Measurements from ENCODE around the gene ATP6V1B1.

ATP6V1B1 gene

DNA sequence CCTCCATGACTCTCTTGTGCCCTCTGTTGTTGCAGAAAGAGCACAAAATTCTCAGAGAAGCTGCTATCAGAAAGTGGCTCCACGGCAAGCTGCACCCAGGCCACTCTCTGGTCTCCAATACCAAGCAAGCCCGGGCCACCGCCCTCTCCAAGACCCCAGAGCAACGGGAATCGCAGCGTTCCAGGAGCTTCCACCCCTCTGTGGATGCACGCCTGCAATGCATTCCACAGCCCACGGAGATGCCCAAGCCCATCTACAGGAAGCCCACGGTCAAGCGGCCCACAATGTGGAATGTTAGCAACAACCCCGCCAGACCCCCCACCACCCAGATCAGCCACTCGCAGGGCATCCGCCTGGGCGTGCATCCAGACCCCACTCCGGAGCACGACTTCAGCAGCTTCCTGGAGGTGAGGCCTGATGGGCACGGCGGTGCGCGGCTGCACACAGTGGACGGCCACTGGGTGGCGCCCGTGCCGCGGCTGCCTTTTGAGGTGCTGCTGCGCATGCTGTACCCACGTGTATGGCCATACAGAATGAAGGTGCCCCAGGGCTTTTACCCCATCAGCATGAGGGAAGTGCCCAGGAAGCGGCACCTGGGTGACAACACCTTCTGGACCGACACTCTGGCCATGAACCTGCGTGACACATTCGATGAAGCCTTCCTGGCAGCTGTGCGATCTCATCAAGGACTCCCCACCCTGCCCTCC lies 49.0 kb downstream of the ATP6V1B1 start:
- Histone ChIP-seq H3K79me2 (ENCODE audit: insufficient read depth, low read length) (no peaks in the 10 kb centered on the region), H3K36me3 (ENCODE audit: insufficient read depth, low read length) (peaks cover 44% of the 10 kb centered on the region), H3K9me2 (ENCODE audit: low read depth, low read length) (no peaks in the 10 kb centered on the region), H4K20me1 (ENCODE audit: insufficient read depth, low read length) (no peaks in the 10 kb centered on the region), H3K4me1 (ENCODE audit: insufficient read depth, low read length, severe bottlenecking) (peaks cover 6% of the 10 kb centered on the region), H3K4me3 (ENCODE audit: low read depth, low read length, poor library complexity, severe bottlenecking) (no peak overlapping the region), H3K4me2 (ENCODE audit: low read length) (no peak overlapping the region; the same call in 1 of the 2 replicates), H3K9me3 (ENCODE audit: low read length) (no peaks in the 10 kb centered on the region), H3K27ac (ENCODE audit: low read depth, low read length, poor library complexity, severe bottlenecking) (no peak overlapping the region), H3K27me3 (ENCODE audit: insufficient read depth, low read length) (no peaks in the 10 kb centered on the region), H3K9ac (ENCODE audit: low read length) (no peak overlapping the region), H2AFZ (ENCODE audit: low read length) (no peak overlapping the region), H3F3A (ENCODE audit: insufficient read depth, low read length) (no peaks in the 10 kb centered on the region)
- TF ChIP-seq EZH2 (IDR thresholded peaks at IDR 0.05; ENCODE audit: borderline replicate concordance, low read length) = no peak
- TF ChIP-seq, protein P1, sequence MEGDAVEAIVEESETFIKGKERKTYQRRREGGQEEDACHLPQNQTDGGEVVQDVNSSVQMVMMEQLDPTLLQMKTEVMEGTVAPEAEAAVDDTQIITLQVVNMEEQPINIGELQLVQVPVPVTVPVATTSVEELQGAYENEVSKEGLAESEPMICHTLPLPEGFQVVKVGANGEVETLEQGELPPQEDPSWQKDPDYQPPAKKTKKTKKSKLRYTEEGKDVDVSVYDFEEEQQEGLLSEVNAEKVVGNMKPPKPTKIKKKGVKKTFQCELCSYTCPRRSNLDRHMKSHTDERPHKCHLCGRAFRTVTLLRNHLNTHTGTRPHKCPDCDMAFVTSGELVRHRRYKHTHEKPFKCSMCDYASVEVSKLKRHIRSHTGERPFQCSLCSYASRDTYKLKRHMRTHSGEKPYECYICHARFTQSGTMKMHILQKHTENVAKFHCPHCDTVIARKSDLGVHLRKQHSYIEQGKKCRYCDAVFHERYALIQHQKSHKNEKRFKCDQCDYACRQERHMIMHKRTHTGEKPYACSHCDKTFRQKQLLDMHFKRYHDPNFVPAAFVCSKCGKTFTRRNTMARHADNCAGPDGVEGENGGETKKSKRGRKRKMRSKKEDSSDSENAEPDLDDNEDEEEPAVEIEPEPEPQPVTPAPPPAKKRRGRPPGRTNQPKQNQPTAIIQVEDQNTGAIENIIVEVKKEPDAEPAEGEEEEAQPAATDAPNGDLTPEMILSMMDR (IDR thresholded peaks at IDR 0.05; ENCODE audit: low read length) = peak; percentile 90

- TF ChIP-seq, protein P1 (IDR thresholded peaks at IDR 0.05; ENCODE audit: low read length) = no peak
- no peak for TF ChIP-seq EZH2 (IDR thresholded peaks at IDR 0.05; ENCODE audit: borderline replicate concordance, low read length)
- no peak overlapping the region for H3K27ac ChIP-seq (ENCODE audit: low read depth, low read length, poor library complexity, severe bottlenecking)
- H3K9me2 ChIP-seq (ENCODE audit: low read depth, low read length) = no peaks in the 10 kb centered on the region
- H3K36me3 ChIP-seq (ENCODE audit: insufficient read depth, low read length) = peaks cover 49% of the 10 kb centered on the region
- H3K27me3 ChIP-seq (ENCODE audit: insufficient read depth, low read length) = no peaks in the 10 kb centered on the region
- no peak overlapping the region for H2AFZ ChIP-seq (ENCODE audit: low read length)
- peaks cover 6% of the 10 kb centered on the region for H3K4me1 ChIP-seq (ENCODE audit: insufficient read depth, low read length, severe bottlenecking)
- H3K4me2 ChIP-seq (ENCODE audit: low read length) = no peak overlapping the region
- H3K79me2 ChIP-seq (ENCODE audit: insufficient read depth, low read length) = no peaks in the 10 kb centered on the region
- H3K9me3 ChIP-seq (ENCODE audit: low read length) = no peaks in the 10 kb centered on the region
- H3K4me3 ChIP-seq (ENCODE audit: low read depth, low read length, poor library complexity, severe bottlenecking) = no peak overlapping the region
- no peak overlapping the region for H3K9ac ChIP-seq (ENCODE audit: low read length)
- no peaks in the 10 kb centered on the region for H3F3A ChIP-seq (ENCODE audit: insufficient read depth, low read length)
- H4K20me1 ChIP-seq (ENCODE audit: insufficient read depth, low read length) = no peaks in the 10 kb centered on the region
Measured at GRCh38 chr2:70985283-70985688, 49.6 kb downstream of the ATP6V1B1 start.

DNA sequence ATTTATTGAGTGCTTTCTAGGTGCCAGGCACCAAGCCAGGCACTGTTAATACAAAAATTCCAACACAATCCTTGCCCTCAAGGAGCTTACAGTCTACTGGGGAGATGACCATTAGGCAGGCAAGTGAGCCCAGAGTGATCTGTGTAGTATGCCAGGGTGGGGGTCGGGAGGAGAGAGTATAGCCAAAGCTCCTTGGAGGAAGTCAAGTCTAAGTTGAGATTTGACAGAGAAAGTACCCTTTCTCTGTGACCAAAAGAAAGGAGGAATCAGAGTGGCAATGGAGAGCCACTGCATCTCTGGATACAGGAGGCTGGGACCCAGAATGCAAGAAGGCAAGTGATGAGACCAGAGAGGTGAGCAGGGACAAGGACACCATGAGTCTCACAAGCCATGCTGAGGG lies 50.3 kb downstream of the ATP6V1B1 start:
- no peak overlapping the region for H3K4me3 ChIP-seq (ENCODE audit: low read depth, low read length, poor library complexity, severe bottlenecking)
- H4K20me1 ChIP-seq (ENCODE audit: insufficient read depth, low read length) = no peaks in the 10 kb centered on the region
- H3F3A ChIP-seq (ENCODE audit: insufficient read depth, low read length) = no peaks in the 10 kb centered on the region
- no peak overlapping the region for H3K4me2 ChIP-seq (ENCODE audit: low read length)
- no peak for TF ChIP-seq EZH2 (IDR thresholded peaks at IDR 0.05; ENCODE audit: borderline replicate concordance, low read length)
- TF ChIP-seq, protein P1 (IDR thresholded peaks at IDR 0.05; ENCODE audit: low read length) = no peak
- no peak overlapping the region for H3K27ac ChIP-seq (ENCODE audit: low read depth, low read length, poor library complexity, severe bottlenecking)
- H3K4me1 ChIP-seq (ENCODE audit: insufficient read depth, low read length, severe bottlenecking) = peaks cover 6% of the 10 kb centered on the region
- H2AFZ ChIP-seq (ENCODE audit: low read length) = no peak overlapping the region
- H3K9me3 ChIP-seq (ENCODE audit: low read length) = no peaks in the 10 kb centered on the region
- peaks cover 56% of the 10 kb centered on the region for H3K36me3 ChIP-seq (ENCODE audit: insufficient read depth, low read length)
- no peaks in the 10 kb centered on the region for H3K9me2 ChIP-seq (ENCODE audit: low read depth, low read length)
- H3K79me2 ChIP-seq (ENCODE audit: insufficient read depth, low read length) = no peaks in the 10 kb centered on the region
- H3K27me3 ChIP-seq (ENCODE audit: insufficient read depth, low read length) = no peaks in the 10 kb centered on the region
- H3K9ac ChIP-seq (ENCODE audit: low read length) = no peak overlapping the region

All from OCI-LY1 (cell line).